ENCODE data around the gene FLVCR2. TPM values are rescaled to one million over a fixed set of nuclear protein-coding genes. Genes with fewer than 3 reads are reported as not detected.
A peak's percentile ranks its signal among the peaks of the same experiment; 100 is the strongest.

The FLVCR2 gene
- total and polyA plus RNA-seq, 2 of the 13 experiments (the other 11 are each of a cell fraction or from before 2014, with no cell fraction given) = 9.9 to 10.5 TPM

- no TSS peak for BruUV-seq (replicated peaks)
- H3K36me3 ChIP-seq (replicated peaks in 1 of 2; ENCODE audit: control insufficient read depth in 1 of 2, insufficient read depth in 2 of 2, low read length in 2 of 2) = no peaks in the 10 kb centered on the region
- no peaks in the 10 kb centered on the region for H3K27me3 ChIP-seq (ENCODE audit: control insufficient read depth in 1 of 2, insufficient read depth in 2 of 2, low read length in 2 of 2)
- peaks cover 41% of the 10 kb centered on the region for H3K4me1 ChIP-seq (ENCODE audit: insufficient read depth, low read length)
- H3K79me2 ChIP-seq (ENCODE audit: insufficient read depth, low read length) = no peaks in the 10 kb centered on the region
- POLR2A ChIA-PET = interaction anchor here (1.4 kb wide), 1 partner anchor 20 kb away, joined by 4 read pairs; no protein-coding TSS in a partner anchor
- no peak overlapping the region for H3K4me2 ChIP-seq (ENCODE audit: low read depth, low read length)
- no peak overlapping the region for H3K27ac ChIP-seq (ENCODE audit: extremely low read length, insufficient read depth, low read length)
- intact Hi-C loops (cut with micrococcal nuclease; ENCODE audit: unreplicated experiment) (loop anchor here (2.0 kb wide), 1 partner anchor 17 kb away; no protein-coding TSS in a partner anchor), in situ Hi-C loops (cut with HindIII; ENCODE audit: extremely low pct_ligation_motif_present, low pct_unique_long_range_greater_than_20kb) (no loop called here)
- WGBS (ENCODE audit: low lambda C conversion rate) = 58% methylated on average over 2 of the region's 2 CpGs
- H3K9me3 ChIP-seq (ENCODE audit: low read length) = no peaks in the 10 kb centered on the region
- no peak overlapping the region for H3K9ac ChIP-seq (ENCODE audit: insufficient read depth, low read depth, low read length)
- no peak overlapping the region for H3K4me3 ChIP-seq (replicated peaks in 1 of 3; ENCODE audit: insufficient read depth in 1 of 3, low read depth in 2 of 3, low read length in 3 of 3)
- no peaks in the 10 kb centered on the region for H4K20me1 ChIP-seq (ENCODE audit: insufficient read depth, low read length)
- ATAC-seq = no peak
- no peak for FAIRE-seq
- DNase-seq (ENCODE audit: low spot score) = no peak
- TF ChIP-seq ZNF3 (CRISPR knock-in tag; IDR thresholded peaks at IDR 0.05) = peak; percentile 57; the same call in 1 of the 2 replicates
- TF ChIP-seq SP4 (CRISPR knock-in tag; IDR thresholded peaks at IDR 0.05) = no peak
- TF ChIP-seq, protein P1, sequence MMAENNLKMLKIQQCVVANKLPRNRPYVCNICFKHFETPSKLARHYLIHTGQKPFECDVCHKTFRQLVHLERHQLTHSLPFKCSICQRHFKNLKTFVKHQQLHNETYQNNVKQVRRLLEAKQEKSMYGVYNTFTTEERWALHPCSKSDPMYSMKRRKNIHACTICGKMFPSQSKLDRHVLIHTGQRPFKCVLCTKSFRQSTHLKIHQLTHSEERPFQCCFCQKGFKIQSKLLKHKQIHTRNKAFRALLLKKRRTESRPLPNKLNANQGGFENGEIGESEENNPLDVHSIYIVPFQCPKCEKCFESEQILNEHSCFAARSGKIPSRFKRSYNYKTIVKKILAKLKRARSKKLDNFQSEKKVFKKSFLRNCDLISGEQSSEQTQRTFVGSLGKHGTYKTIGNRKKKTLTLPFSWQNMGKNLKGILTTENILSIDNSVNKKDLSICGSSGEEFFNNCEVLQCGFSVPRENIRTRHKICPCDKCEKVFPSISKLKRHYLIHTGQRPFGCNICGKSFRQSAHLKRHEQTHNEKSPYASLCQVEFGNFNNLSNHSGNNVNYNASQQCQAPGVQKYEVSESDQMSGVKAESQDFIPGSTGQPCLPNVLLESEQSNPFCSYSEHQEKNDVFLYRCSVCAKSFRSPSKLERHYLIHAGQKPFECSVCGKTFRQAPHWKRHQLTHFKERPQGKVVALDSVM (CRISPR knock-in tag; IDR thresholded peaks at IDR 0.05) = no peak
- peak; percentile 77 for TF ChIP-seq ATF7 (IDR thresholded peaks at IDR 0.05)
- no peak for TF ChIP-seq ATF7 (CRISPR knock-in tag; IDR thresholded peaks at IDR 0.05)
- TF ChIP-seq PRDM10 (CRISPR knock-in tag; IDR thresholded peaks at IDR 0.05; ENCODE audit: low read depth) = peak; percentile 81
- 0 out of 2 replicates have a peak, but pooled peaks have one; percentile 7 for TF ChIP-seq CREB1 (IDR thresholded peaks at IDR 0.05)
- no peak for TF ChIP-seq CREB1 (CRISPR knock-in tag; IDR thresholded peaks at IDR 0.05)
- no peak overlapping the region for H2AFZ ChIP-seq (ENCODE audit: low read length)
- CTCF ChIA-PET (ENCODE audit: low intra/inter-chr PET ratio, low total read pairs) = no interaction called here
Observed at GRCh38 chr14:75543786-75544185, 34.6 kb upstream of the FLVCR2 start.

Data from HepG2 (cell line).